SIG-M5 treated with dmso at 0.1 percent for 504 hours (cell line): Measurements from ENCODE around the gene PALLD.

Source experiments
- DNase-seq: peaks from one replicate; lab custom pipeline; 2025; ENCODE audit not compliant: unreplicated experiment; lab: John Stamatoyannopoulos, UW

The PALLD gene

DNA sequence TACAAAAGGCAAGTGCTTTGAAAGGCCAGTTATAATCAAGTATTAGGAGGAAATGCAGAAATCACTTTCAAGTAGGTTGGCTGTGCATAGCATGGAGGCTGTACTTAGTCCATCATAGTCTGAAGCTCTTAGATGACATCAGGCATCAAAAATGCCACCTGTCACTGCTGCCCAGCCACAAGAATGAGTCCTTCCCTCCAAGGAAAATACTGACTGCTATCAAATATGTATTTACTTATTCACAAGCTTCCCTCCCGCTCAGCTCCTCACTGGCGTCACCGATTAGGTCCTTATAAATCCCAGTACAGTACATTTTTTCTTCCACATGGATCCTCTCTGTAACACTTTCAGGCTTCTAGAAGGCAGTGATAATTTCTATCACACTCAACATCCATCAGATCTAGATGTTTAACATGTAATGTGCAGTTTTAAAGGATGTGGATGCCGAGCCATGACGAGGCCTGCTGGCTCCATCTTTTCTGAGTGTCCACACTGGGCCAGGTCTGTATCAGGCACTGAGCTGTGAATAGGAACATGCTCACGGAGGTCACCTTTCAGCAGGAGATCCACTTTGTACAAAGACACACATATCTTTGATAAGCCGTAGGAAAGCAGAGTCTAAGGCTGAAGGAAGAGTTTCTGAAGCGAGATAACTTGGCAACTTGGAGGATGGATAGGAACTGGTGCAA is 121.9 kb downstream of the PALLD start:
- DNase-seq = no peak

GRCh38 chr4:168619266-168619631 is 122.4 kb downstream of the PALLD start:
- DNase-seq = no peak

- no peak for DNase-seq
Measured at GRCh38 chr4:168621806-168622589, 125.1 kb downstream of the PALLD start.

DNA sequence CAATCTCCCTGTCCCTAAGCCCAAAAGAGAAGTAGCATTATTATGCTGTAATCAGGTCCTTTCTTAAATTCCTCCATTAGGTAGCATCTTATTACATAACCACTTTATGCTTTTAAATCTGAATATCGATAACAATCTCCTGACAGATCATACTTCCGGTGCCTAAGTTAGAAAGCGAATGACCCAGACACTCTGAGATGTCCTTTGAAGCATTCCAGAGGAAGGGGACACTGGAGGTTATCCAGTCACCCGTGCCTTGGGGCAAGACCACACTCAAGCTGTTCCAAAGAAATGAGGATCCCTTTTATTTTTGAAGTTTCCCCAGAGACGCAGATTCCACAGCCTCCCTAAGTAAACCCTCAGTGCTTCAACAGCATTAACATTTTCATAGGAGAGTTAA is 125.7 kb downstream of the PALLD start:
- no peak for DNase-seq

DNA sequence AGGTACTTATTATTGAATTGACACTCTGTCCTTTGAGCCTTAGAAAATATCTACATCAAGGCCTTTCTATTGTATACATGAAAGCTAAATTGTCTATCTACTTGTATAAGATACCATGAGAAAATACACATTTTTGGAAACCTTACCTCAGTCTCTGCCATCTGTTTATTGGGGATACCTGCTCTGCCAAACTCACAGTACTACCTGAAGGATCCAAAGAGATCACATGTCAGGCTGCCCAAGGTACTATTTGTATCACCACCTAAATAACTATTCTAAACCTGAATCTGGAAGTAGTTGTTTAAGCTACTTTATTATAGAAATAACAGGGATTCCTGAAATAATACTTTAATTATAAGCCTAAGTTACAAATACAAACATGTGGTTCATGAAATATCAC is 126.2 kb downstream of the PALLD start:
- DNase-seq = no peak

DNA sequence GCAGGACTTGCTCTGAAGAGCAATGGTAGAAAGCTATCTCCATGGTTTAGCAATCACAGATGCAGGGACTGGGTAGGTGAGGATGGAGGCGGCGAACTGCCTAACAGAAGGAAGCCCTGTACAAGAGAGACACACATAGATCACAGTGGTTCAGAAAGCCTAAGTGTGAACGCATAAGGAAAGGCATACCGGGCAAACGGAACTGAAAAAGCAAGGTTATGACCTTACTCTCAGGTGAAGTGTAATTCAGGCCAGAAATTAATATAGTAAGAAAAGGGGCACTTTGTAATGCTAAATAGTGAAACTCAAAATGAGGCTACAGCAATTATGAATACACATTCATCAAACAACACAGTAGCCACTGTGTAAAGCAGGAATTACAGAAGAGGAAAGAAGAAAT is 126.6 kb downstream of the PALLD start:
- DNase-seq = no peak

DNA sequence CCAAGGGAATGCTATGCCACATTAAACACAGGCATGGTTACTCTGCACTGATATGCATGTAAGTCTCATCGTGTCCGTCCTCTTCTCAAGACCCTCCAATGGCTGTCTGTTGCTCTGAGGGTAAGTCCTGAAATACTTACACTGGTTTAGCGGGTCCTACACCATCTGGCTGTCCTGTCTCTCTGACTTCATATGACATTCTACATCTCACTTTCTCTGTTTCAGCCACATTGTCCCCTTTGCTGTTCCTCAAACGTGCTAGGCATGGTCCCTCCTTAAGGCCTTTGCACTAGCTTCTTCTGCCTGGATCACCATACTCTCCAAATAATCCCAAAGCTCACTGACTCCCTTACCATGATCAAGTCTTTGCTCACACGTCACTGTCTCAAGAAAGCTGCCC is 131.4 kb downstream of the PALLD start:
- DNase-seq = no peak

DNA sequence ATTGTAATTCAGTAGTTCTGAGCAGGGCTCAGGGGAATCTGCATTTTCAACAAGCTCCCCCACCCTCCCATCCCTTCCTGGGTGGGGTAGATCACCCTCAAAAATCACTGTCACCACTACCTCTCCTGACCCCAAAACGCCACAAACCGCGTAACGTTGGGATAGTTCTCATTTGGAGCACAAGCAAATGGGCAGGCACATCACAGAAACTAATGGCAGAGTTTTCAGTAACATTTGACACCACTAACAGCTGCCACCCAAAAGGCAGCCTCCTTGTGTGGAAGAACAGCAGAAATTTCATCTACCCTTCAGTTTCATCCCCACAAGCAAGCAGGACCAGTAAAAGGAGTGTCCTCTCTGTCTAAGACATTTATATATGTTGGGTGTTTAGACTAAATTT is 132.7 kb downstream of the PALLD start:
- DNase-seq = no peak

- no peak for DNase-seq
Measured at GRCh38 chr4:168630445-168631187, 133.8 kb downstream of the PALLD start.

- no peak for DNase-seq
Measured at GRCh38 chr4:168631241-168632162, 134.7 kb downstream of the PALLD start.

DNA sequence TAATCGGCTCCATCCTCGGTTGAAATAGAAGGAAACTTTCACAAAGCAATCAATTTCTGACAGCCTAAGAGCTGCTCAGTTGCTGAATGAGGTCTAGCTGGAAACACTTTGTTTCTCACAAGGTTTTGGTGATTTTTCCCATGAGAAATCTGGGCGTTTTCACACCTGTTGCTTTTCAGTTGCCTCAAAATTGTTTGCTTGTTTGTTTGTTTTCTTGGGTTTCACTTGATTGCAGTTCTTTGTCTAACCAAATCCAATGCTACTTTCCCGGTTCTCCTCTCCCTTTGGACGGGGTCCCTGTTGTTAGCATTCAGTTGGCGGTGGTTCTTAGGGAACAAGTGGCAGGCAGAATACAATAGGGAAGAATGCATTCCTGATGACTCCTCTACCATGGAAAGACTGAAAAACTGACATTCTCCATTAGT is 135.5 kb downstream of the PALLD start:
- no peak for DNase-seq

GRCh38 chr4:168633064-168633463 is 136.2 kb downstream of the PALLD start:
- no peak for DNase-seq

GRCh38 chr4:168633496-168633895 is 136.6 kb downstream of the PALLD start:
- no peak for DNase-seq

DNA sequence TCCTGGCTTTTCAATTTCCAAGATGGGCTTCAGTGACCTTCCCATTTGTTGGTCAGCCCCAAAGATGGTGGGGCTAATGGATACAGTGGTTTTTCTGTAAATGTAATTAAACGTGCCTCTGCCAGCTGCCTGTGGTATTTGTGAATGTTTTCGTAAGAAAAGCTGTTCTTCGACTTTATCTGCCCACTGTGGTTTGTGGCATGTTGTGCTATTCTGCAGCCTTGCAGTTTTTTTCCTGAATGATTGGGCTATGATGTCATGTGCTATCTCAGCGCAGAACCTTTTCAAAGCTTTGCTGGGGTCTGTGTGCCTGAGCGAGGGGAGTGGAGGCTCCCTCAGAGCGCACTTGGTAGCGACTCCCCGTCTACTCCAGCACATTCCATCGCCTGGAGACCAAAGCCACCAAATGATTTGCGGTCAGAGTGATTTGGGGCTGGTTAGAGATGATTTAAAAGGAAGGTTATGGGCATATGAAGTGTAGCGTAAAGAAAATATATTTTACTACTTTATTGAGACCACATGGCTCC is 137.5 kb downstream of the PALLD start:
- no peak for DNase-seq

- DNase-seq = no peak
Measured at GRCh38 chr4:168636040-168636439, 139.2 kb downstream of the PALLD start.

DNA sequence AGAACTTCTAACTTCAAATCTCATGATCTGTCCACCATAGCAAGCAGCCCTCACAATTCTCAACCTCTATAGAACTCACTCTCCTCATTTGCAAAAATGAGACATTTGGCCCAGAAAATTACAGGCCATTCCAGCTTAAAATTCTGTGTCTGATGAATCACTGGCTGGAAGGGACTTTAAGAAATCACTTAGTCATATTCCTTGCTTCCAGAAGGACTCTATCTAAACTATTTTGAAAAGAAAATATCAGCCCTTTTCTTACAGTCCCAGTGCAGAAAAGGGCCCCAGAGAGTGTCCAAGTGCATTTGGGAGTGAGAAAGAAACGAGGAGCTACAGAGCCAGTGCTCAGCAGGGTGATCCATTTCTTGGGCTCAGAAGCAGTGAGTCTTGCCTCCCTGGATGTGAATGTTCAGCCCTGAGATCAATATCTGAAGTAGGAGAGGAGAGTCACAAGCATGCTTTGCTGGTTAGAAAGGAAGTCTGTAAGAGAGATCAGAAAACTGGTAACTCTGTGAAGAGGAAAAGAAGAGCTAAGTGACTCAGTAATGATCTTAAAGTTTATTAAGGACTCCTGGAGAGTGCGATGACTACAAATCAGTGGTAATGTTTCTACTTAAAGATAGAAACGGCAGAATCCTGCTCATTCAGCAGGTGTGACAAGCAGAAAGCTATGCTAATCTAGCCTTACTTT is 139.8 kb downstream of the PALLD start:
- no peak for DNase-seq

GRCh38 chr4:168637872-168638756 is 141.3 kb downstream of the PALLD start:
- DNase-seq = no peak

DNA sequence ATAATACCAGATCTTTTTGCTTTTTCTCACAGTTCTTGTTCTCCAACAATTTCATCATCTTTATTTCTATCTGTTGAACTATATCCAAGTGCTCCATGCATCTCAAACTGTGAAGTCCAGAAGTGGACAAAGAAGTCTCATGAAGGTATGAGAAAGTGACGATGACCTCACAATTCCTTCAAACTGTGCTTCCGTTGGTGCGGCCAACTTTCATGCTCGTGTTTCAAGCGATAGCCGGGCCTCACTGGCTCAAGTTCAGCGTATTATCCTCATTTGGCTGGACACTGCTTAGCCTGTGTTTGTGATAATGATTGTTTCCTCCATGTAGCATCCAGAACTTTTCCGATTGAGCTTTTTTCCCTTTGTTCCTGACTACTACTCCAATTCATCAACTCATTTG is 143.1 kb downstream of the PALLD start:
- no peak for DNase-seq

DNA sequence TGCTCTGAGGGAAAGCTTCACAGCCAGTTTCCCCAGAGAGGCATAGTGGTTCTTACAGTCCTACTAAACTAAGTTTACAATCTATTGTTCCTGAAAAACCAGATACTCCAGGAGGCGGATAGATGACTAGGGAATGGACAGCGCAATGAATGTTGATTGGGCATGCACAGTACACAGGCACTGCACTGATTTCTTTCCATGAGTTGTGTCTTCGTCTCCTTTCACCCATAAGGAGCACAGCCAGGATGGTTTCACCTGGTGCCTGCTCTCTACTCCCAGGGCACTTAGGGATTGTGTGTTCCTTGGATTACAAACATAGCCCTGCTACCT is 144.9 kb downstream of the PALLD start:
- no peak for DNase-seq
